Kidney (tissue), 14 donors: Measurements from ENCODE around the gene PIK3R1. TPM values are rescaled to one million over a fixed set of nuclear protein-coding genes. Genes with fewer than 3 reads are reported as not detected.
A peak's percentile ranks its signal among the peaks of the same experiment; 100 is the strongest.

ENCODE experiments used
- DNase-seq, 5 donors: peaks; one replicate each; pipeline ENCODE4 v3.0.0-alpha.2; 2013 to 2020
- FAIRE-seq: peaks from 2 replicates; lab custom pipeline; 2012; peaks lifted over from hg19 to GRCh38; lab: Jason Lieb, UNC
- H3K27ac ChIP-seq, 2 donors: one replicate each; pipeline ENCODE4 v1.7.0; 2013; ENCODE audit warnings: low read depth in 2 of 2, low read length in 2 of 2, inconsistent platforms in 1 of 2
- H3K27me3 ChIP-seq: one replicate; pipeline ENCODE4 v1.7.1; 2013; ENCODE audit warnings: low read length, inconsistent platforms; ENCODE audit not compliant: control insufficient read depth, insufficient read depth
- H3K36me3 ChIP-seq, 3 donors: one replicate each; pipeline versions ENCODE4 v1.7.0 to v1.7.1; 2013; ENCODE audit warnings: low read length in 3 of 3, control low read depth in 1 of 3, inconsistent platforms in 1 of 3; ENCODE audit not compliant: insufficient read depth in 3 of 3, control insufficient read depth in 2 of 3
- H3K4me1 ChIP-seq, 3 donors: one replicate each; pipeline versions ENCODE4 v1.7.0 to v1.7.1; 2013; ENCODE audit warnings: low read length in 3 of 3, inconsistent platforms in 1 of 3, low read depth in 1 of 3; ENCODE audit not compliant: control insufficient read depth in 2 of 3, insufficient read depth in 2 of 3
- H3K4me3 ChIP-seq, 3 donors: one replicate each; pipeline versions ENCODE4 v1.7.0 to v1.8.1; 2013; ENCODE audit warnings: low read length in 3 of 3, control low read depth in 1 of 3, inconsistent platforms in 1 of 3
- H3K9ac ChIP-seq, 3 donors: one replicate each; pipeline versions ENCODE4 v1.7.0 to v1.7.1; 2013; ENCODE audit warnings: low read length in 3 of 3, control low read depth in 1 of 3, inconsistent platforms in 1 of 3
- H3K9me3 ChIP-seq, 3 donors: one replicate each; pipeline versions ENCODE4 v1.7.0 to v1.7.1; 2013; ENCODE audit warnings: low read length in 3 of 3, control low read depth in 1 of 3, inconsistent platforms in 1 of 3; ENCODE audit not compliant: control insufficient read depth in 2 of 3, insufficient read depth in 1 of 3
- CTCF ChIP-seq: IDR thresholded peaks from 3 replicates; pipeline ENCODE4 v1.5.1; 2012; ENCODE audit warnings: mild to moderate bottlenecking, moderate library complexity, borderline replicate concordance; ENCODE audit not compliant: insufficient read depth; ENCODE audit errors: extremely low read depth
- intact Hi-C: fragments of 100-400 bp; cut with DNase I; formaldehyde crosslinking; loops from one replicate; pipeline ENCODE4 v1.11.1; 2022
- polyA plus RNA-seq: library from polyadenylated mRNA; stranded (reverse); fragments of 350-450 nt; fragmentation: Illumina TruSeq; extraction: RNeasy Lipid Tissue Mini Kit (QIAGEN cat#74804); gene quantifications from one replicate; pipeline ENCODE4 v1.2.3, GENCODE V29; 2014; ENCODE audit warnings: low read depth, low replicate concordance; ENCODE audit not compliant: insufficient read depth
- total RNA-seq: library from RNA; stranded (reverse); fragmentation: NEBNext Ultra II Directional; extraction: Animal tissue kit (Norgen Biotek cat#: 25700); gene quantifications from one replicate; pipeline ENCODE4 v1.2.1, GENCODE V29; 2021
- donor health status: control.
- donor health status: control.
- donor health status: control.
- donor health status: control.
- donor health status: control.
- donor health status: DM: yes; HTN: yes; CAD: no.
- donor health status: Normal renal cell carcinoma (clear cell type).

The PIK3R1 gene
- total and polyA plus RNA-seq, 2 donors from 2014 or later: 26.6 to 138 TPM

GRCh38 chr5:68288707-68289134 is 73.2 kb downstream of the PIK3R1 start:
- Histone ChIP-seq H3K9ac (peak overlapping the region; percentile 72 to 91 (median 82)), H3K4me1 (peaks cover 10 to 36% (median 23%) of the 10 kb centered on the region in 3 donors), H3K4me3 (peak overlapping the region; percentile 73 to 87 (median 74)), H3K27me3 (no peaks in the 10 kb centered on the region), H3K27ac (peak overlapping the region; percentile 93 to 95), H3K9me3 (no peaks in the 10 kb centered on the region), H3K36me3 (peaks cover 0 to 15% (median 5%) of the 10 kb centered on the region in 3 donors)
- no peak for TF ChIP-seq CTCF
- no peak for FAIRE-seq
- DNase-seq: peak in 2 of 5 donors; percentile 57 to 59
- intact Hi-C loops: loop anchor here (5.0 kb wide), 1 partner anchor 244 kb away; no protein-coding TSS in a partner anchor

DNA sequence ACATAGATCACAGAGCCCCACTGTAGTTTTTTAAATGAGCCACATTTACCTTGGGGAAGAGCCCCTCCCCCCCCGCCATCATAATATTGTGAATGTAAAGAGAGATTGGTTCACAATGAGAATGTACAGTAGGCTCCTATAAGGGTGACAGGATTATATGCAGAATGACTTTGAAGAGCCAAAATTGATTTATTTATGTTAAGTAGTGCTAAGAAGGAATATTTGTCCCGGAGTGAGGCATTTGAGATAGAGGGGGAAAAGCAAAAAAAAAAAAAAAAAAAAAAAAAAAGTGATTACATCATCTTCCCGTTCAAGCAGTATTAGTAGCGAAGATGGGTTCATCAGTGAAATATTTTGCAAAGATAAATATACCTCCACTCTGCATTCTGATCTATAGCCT is 73.9 kb downstream of the PIK3R1 start:
- no peak for FAIRE-seq
- Histone ChIP-seq H3K4me3 (peak overlapping the region; percentile 73 to 87 (median 74)), H3K4me1 (peaks cover 10 to 29% (median 19%) of the 10 kb centered on the region in 3 donors), H3K27ac (peak overlapping the region; percentile 93 to 95), H3K27me3 (no peaks in the 10 kb centered on the region), H3K9me3 (no peaks in the 10 kb centered on the region), H3K9ac (peak overlapping the region; percentile 72 to 91 (median 82)), H3K36me3 (peaks cover 3 to 23% (median 5%) of the 10 kb centered on the region in 3 donors)
- intact Hi-C loops: loop anchor here (5.0 kb wide), 1 partner anchor 243 kb away; no protein-coding TSS in a partner anchor
- TF ChIP-seq CTCF: no peak
- DNase-seq: peak in 1 of 5 donors; percentile 52

DNA sequence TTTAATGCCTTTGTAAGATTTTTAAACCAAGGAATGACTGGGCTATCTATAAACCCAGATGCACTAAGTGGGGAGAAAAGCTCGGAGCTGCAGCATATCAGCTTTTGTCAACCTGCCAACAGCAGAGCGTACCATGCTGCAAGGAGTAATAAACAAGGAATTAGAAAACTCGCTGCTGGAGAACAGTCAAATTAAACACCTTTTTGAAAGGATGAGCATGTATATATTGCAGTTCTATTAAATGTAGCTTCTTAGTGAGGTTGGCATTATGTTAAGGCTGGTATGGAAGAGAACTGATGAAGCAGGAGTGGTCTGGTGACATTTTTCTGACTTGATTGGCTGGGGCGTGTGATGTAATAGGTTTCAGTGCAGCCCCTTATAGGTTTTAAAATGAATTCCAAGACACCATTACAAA is 74.7 kb downstream of the PIK3R1 start:
- H3K9me3 ChIP-seq: no peaks in the 10 kb centered on the region
- TF ChIP-seq CTCF: no peak
- peak overlapping the region in 2 of 3 donors; percentile 17 to 91 for H3K9ac ChIP-seq
- no peak for FAIRE-seq
- peak overlapping the region; percentile 43 to 95 for H3K27ac ChIP-seq
- H3K4me1 ChIP-seq: peaks cover 8 to 27% (median 18%) of the 10 kb centered on the region in 3 donors
- intact Hi-C loops: loop anchor here (10.0 kb wide), 1 partner anchor 165 kb away; no protein-coding TSS in a partner anchor
- DNase-seq: peak in 3 of 5 donors; percentile 29 to 77 (median 76)
- H3K36me3 ChIP-seq: peaks cover 3 to 28% (median 9%) of the 10 kb centered on the region in 3 donors
- H3K27me3 ChIP-seq: no peaks in the 10 kb centered on the region
- peak overlapping the region; percentile 73 to 87 (median 74) for H3K4me3 ChIP-seq
